Hematopoietic multipotent progenitor cell (in vitro differentiated cells): Measurements from ENCODE around the gene AP1M1. TPM values are rescaled to one million over a fixed set of nuclear protein-coding genes. Genes with fewer than 3 reads are reported as not detected.
A peak's percentile ranks its signal among the peaks of the same experiment; 100 is the strongest.
"Not testable (repeated sequence)": the region's sequence is repeated elsewhere in the genome, so short reads cannot be mapped to it uniquely, and the experiment has no call there.

Experiments
- DNase-seq, 3 donors: peaks; one replicate each; pipeline ENCODE4 v3.0.0-alpha.2; 2011 to 2015; ENCODE audit warnings: low read depth in 2 of 3, low spot score in 2 of 3
- total RNA-seq: library from RNA; depleted of rRNA; stranded (reverse); fragments of >200 nt; gene quantifications from one replicate; pipeline ENCODE4 v1.2.3, GENCODE V29; 2012

The AP1M1 gene
- total RNA-seq, 1 donor = 132 TPM

- DNase-seq = peak in 1 of 3 donors; percentile 26
Measured at GRCh38 chr19:16259385-16260159, 61.9 kb downstream of the AP1M1 start.

GRCh38 chr19:16260160-16260811 is 62.6 kb downstream of the AP1M1 start:
- DNase-seq = no peak

- no peak for DNase-seq
Measured at GRCh38 chr19:16260812-16261161, 63.1 kb downstream of the AP1M1 start.

- DNase-seq = no peak
Measured at GRCh38 chr19:16261584-16262368, 64.1 kb downstream of the AP1M1 start.

- DNase-seq = no peak
Measured at GRCh38 chr19:16262618-16263017, 64.9 kb downstream of the AP1M1 start.

- DNase-seq = no peak
Measured at GRCh38 chr19:16263141-16263761, 65.5 kb downstream of the AP1M1 start.

GRCh38 chr19:16265205-16265604 is 67.5 kb downstream of the AP1M1 start:
- no peak for DNase-seq

GRCh38 chr19:16265890-16266585 is 68.3 kb downstream of the AP1M1 start:
- DNase-seq = no peak

- no peak for DNase-seq
Measured at GRCh38 chr19:16266586-16266942, 68.9 kb downstream of the AP1M1 start.

GRCh38 chr19:16268676-16269319 is 71.1 kb downstream of the AP1M1 start:
- DNase-seq = no peak

- DNase-seq = no peak
Measured at GRCh38 chr19:16272945-16273344, 75.2 kb downstream of the AP1M1 start.

- peak in 1 of 3 donors; percentile 37 for DNase-seq
Measured at GRCh38 chr19:16274447-16274846, 76.7 kb downstream of the AP1M1 start.

GRCh38 chr19:16280306-16280705 is 82.6 kb downstream of the AP1M1 start:
- no peak for DNase-seq

- DNase-seq = no peak
Measured at GRCh38 chr19:16281743-16282142, 84.0 kb downstream of the AP1M1 start.

GRCh38 chr19:16283210-16284061 is 85.7 kb downstream of the AP1M1 start:
- DNase-seq = peak in 2 of 3 donors; percentile 83 to 92

- DNase-seq = no peak
Measured at GRCh38 chr19:16284505-16284904, 86.8 kb downstream of the AP1M1 start.

- DNase-seq = not testable (repeated sequence)
Measured at GRCh38 chr19:16285079-16285478, 87.4 kb downstream of the AP1M1 start.

- peak in 1 of 3 donors; percentile 44 for DNase-seq
Measured at GRCh38 chr19:16285769-16286498, 88.2 kb downstream of the AP1M1 start.
